A549 (cell line): ENCODE measurements around the gene RAB38. TPM values are rescaled to one million over a fixed set of nuclear protein-coding genes. Genes with fewer than 3 reads are reported as not detected.

Experiments
- ATAC-seq, 2 experiments: fragments of 200-7000 bp in 1 of 2; fragments of >200 bp in 1 of 2; cut with Nextera tagmentation in 1 of 2; cut with Tn5 transposase in 1 of 2; 3 replicates each; pipeline versions ENCODE4 v1.8.0 to v1.9.1; 2018 to 2020; ENCODE audit warnings: mild to moderate bottlenecking in 1 of 2, moderate library complexity in 1 of 2
- CTCF ChIA-PET: fragments of 300-600 bp; sonication (Branson Sonifier 250); formaldehyde crosslinking; extraction: SDS; loops from one replicate; lab custom pipeline; 2021; ENCODE audit warnings: antibody characterized with exemption, inconsistent platforms; lab: Yijun Ruan, JAX
- POLR2A ChIA-PET: fragments of 350-600 bp; formaldehyde crosslinking; extraction: SDS; loops from one replicate; lab custom pipeline; 2021; ENCODE audit warnings: antibody characterized with exemption, inconsistent platforms; lab: Yijun Ruan, JAX
- DNase-seq, 2 experiments: peaks; one replicate each; pipeline versions ENCODE4 v3.0.0 to v3.0.0-alpha.2; 2011 to 2016; ENCODE audit warnings: low read depth in 1 of 2, low spot score in 1 of 2
- FAIRE-seq: peaks from 2 replicates; lab custom pipeline; 2011; peaks lifted over from hg19 to GRCh38; lab: Jason Lieb, UNC
- H3K27ac ChIP-seq, 2 experiments: fragments of >200 bp; sonication (Bioruptor Twin); formaldehyde crosslinking; 3 replicates each; pipeline ENCODE4 v1.5.1; 2016 to 2017
- H3K4me1 ChIP-seq: fragments of >200 bp; sonication (Bioruptor Twin); formaldehyde crosslinking; 3 replicates; pipeline ENCODE4 v1.6.1; 2016
- H3K4me2 ChIP-seq: fragments of >200 bp; sonication (Bioruptor Twin); formaldehyde crosslinking; 3 replicates; pipeline ENCODE4 v1.6.1; 2016
- H3K4me3 ChIP-seq: fragments of >200 bp; sonication (Bioruptor Twin); formaldehyde crosslinking; 3 replicates; pipeline ENCODE4 v1.5.1; 2016
- H3K9me3 ChIP-seq: fragments of >200 bp; sonication (Bioruptor Twin); formaldehyde crosslinking; 3 replicates; pipeline ENCODE4 v1.6.1; 2016
- CBX8 ChIP-seq: fragments of 200-600 bp; sonication (generic); IDR thresholded peaks from 2 replicates; pipeline ENCODE4 v1.6.1; 2016
- CEBPB ChIP-seq, 2 experiments: fragments of >200 bp in 1 of 2; sonication (Bioruptor Twin) in 1 of 2; formaldehyde crosslinking in 1 of 2; IDR thresholded peaks; 2 replicates each; pipeline ENCODE4 v1.6.1; 2012 to 2016
- CHD2 ChIP-seq: fragments of 150-350 bp; IDR thresholded peaks from 2 replicates; pipeline ENCODE4 v1.6.1; 2014; ENCODE audit warnings: low read length; ENCODE audit not compliant: partially characterized antibody
- EHF ChIP-seq: fragments of 250-450 bp; sonication (Bioruptor Pico); IDR thresholded peaks from 2 replicates; pipeline ENCODE4 v1.5.0; 2020; ENCODE audit warnings: mild to moderate bottlenecking
- EHMT2 ChIP-seq: fragments of 200-600 bp; sonication (generic); IDR thresholded peaks from 2 replicates; pipeline ENCODE4 v1.6.1; 2016; ENCODE audit warnings: antibody characterized with exemption, low read depth, mild to moderate bottlenecking, moderate library complexity
- FOSL2 ChIP-seq, 2 experiments: fragments of 450-650 bp in 1 of 2; fragments of >200 bp in 1 of 2; sonication (Bioruptor Twin) in 1 of 2; formaldehyde crosslinking; IDR thresholded peaks; 2 replicates each; pipeline versions ENCODE4 v1.5.0 to v1.6.1; 2016 to 2020; ENCODE audit warnings: mild to moderate bottlenecking in 1 of 2, moderate library complexity in 1 of 2
- FOXS1 ChIP-seq: fragments of 250-450 bp; sonication (Bioruptor Pico); IDR thresholded peaks from 2 replicates; pipeline ENCODE4 v1.5.0; 2020; ENCODE audit warnings: mild to moderate bottlenecking, moderate library complexity
- GATA3 ChIP-seq: IDR thresholded peaks from 2 replicates; pipeline ENCODE4 v1.6.1; 2012; ENCODE audit warnings: borderline replicate concordance
- HDAC2 ChIP-seq: fragments of 200-600 bp; sonication (generic); IDR thresholded peaks from 2 replicates; pipeline ENCODE4 v1.6.1; 2016
- JUN ChIP-seq, 2 experiments: fragments of >200 bp; sonication (Bioruptor Twin); formaldehyde crosslinking; IDR thresholded peaks; 2 replicates in 1 of 2; 3 replicates in 1 of 2; pipeline ENCODE4 v1.6.1; 2016 to 2017
- KDM1A ChIP-seq: fragments of 200-600 bp; sonication (generic); IDR thresholded peaks from 2 replicates; pipeline ENCODE4 v1.6.1; 2016; ENCODE audit warnings: low read depth, mild to moderate bottlenecking
- MAZ ChIP-seq: fragments of 150-350 bp; IDR thresholded peaks from 2 replicates; pipeline ENCODE4 v1.6.1; 2014; ENCODE audit warnings: antibody characterized with exemption, low read depth, low read length, borderline replicate concordance
- NFE2L2 ChIP-seq: fragments of 150-350 bp; conservative IDR thresholded peaks from 2 replicates; pipeline ENCODE4 v1.6.1; 2014; ENCODE audit warnings: low read length
- POLR2A ChIP-seq: IDR thresholded peaks from 2 replicates; pipeline ENCODE4 v1.6.1; 2012; ENCODE audit warnings: mild to moderate bottlenecking, low read length
- POLR2AphosphoS2 ChIP-seq: conservative IDR thresholded peaks from 2 replicates; pipeline ENCODE4 v1.6.1; 2012; ENCODE audit warnings: low read length, improper control_type of control experiment, inconsistent platforms
- RAD21 ChIP-seq, 2 experiments: fragments of >200 bp in 1 of 2; sonication (Bioruptor Twin) in 1 of 2; formaldehyde crosslinking in 1 of 2; IDR thresholded peaks in 1 of 2; conservative IDR thresholded peaks in 1 of 2; 2 replicates in 1 of 2; 3 replicates in 1 of 2; pipeline ENCODE4 v1.6.1; 2012 to 2018; ENCODE audit warnings: inconsistent platforms in 1 of 2
- RCOR1 ChIP-seq: fragments of 150-350 bp; IDR thresholded peaks from 2 replicates; pipeline ENCODE4 v1.6.1; 2014; ENCODE audit warnings: antibody characterized with exemption, low read length, low read depth
- TFCP2L1 ChIP-seq: fragments of 250-450 bp; sonication (Bioruptor Pico); IDR thresholded peaks from 2 replicates; pipeline ENCODE4 v1.5.0; 2021; ENCODE audit warnings: mild to moderate bottlenecking
- ZC3H11A ChIP-seq: fragments of 450-650 bp; IDR thresholded peaks from 2 replicates; pipeline ENCODE4 v1.6.1; 2014; ENCODE audit warnings: antibody characterized with exemption, mild to moderate bottlenecking
- ZSCAN20 ChIP-seq: fragments of 250-450 bp; sonication (Bioruptor Pico); IDR thresholded peaks from 2 replicates; pipeline ENCODE4 v1.8.0; 2022; ENCODE audit warnings: mild to moderate bottlenecking, moderate library complexity
- WGBS: methylation state at CpG from one replicate; pipeline ENCODE4 v1.1.6; 2017; ENCODE audit errors: missing lambda C conversion rate; 5-methylcytosine and 5-hydroxymethylcytosine counted together
- polyA plus RNA-seq, 4 experiments: library from polyadenylated mRNA; depleted of rRNA in 3 of 4; stranded (reverse); fragments of >200 nt; fragmentation: RNase III in 1 of 4; extraction: RNeasy Plus Mini Kit Qiagen cat#74134 plus additional on column Dnase treatment in 1 of 4; gene quantifications; 2 replicates in 3 of 4; 3 replicates in 1 of 4; pipeline ENCODE4 v1.2.3, GENCODE V29; 2011 to 2017
- TF ChIP-seq, protein P1 (sequence below): fragments of 250-450 bp; sonication (Bioruptor Pico); IDR thresholded peaks from 2 replicates; pipeline ENCODE4 v1.5.0; 2021; ENCODE audit warnings: mild to moderate bottlenecking, moderate library complexity, borderline replicate concordance
- TF ChIP-seq, protein P2 (sequence below): IDR thresholded peaks from 2 replicates; pipeline ENCODE4 v1.6.1; 2012; ENCODE audit warnings: low read depth, borderline replicate concordance
- TF ChIP-seq, protein P3 (sequence below): fragments of 150-350 bp; IDR thresholded peaks from 2 replicates; pipeline ENCODE4 v1.6.1; 2014; ENCODE audit warnings: low read depth, mild to moderate bottlenecking, low read length

Gene RAB38
- polyA plus RNA-seq, 2 of the 4 experiments (the other 2 are of a cell fraction), result 0.59 to 1.6 TPM

DNA sequence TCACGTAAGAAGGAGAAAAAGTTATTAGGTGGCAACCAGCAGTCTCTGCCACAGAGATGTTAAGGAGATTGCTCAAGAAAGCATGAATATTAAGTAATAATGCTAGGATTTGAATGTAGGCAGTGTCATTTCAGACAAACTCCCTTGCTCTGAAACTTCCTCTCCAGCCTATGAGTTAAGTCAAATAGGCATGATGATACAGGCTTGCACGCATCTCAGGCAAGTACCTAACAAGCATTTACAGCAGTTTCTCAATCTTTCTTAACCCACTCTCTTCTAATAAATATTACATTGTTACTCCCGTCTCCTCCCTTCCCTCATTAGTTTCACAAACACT lies 72.7 kb downstream of the RAB38 start:
- peak overlapping the region in 1 of 2 experiments; percentile 59; a peak in 3 of 6 replicates for H3K27ac ChIP-seq
- no peak for TF ChIP-seq FOSL2 (IDR thresholded peaks at IDR 0.05)
- TF ChIP-seq FOSL2 (CRISPR knock-in tag; IDR thresholded peaks at IDR 0.05), result no peak
- peak; percentile 70 to 82 for TF ChIP-seq CEBPB (IDR thresholded peaks at IDR 0.05)
- TF ChIP-seq, all 56 proteins: peak for 1
- no peaks in the 10 kb centered on the region for H3K9me3 ChIP-seq
- ATAC-seq (no peak), DNase-seq (no peak), FAIRE-seq (no peak)
- peak overlapping the region; percentile 72; the same call in 2 of the 3 replicates for H3K4me2 ChIP-seq
- no peak overlapping the region for H3K4me3 ChIP-seq
- WGBS, result 83% methylated on average over 3 of the region's 3 CpGs
- ChIA-PET CTCF (interaction anchor here (0.9 to 1.9 kb wide), 6 partner anchors 11 to 451 kb away, joined by 3 to 5 read pairs (median 4); no protein-coding TSS in a partner anchor), POLR2A (no interaction called here)
- H3K4me1 ChIP-seq, result peaks cover 41% of the 10 kb centered on the region

DNA sequence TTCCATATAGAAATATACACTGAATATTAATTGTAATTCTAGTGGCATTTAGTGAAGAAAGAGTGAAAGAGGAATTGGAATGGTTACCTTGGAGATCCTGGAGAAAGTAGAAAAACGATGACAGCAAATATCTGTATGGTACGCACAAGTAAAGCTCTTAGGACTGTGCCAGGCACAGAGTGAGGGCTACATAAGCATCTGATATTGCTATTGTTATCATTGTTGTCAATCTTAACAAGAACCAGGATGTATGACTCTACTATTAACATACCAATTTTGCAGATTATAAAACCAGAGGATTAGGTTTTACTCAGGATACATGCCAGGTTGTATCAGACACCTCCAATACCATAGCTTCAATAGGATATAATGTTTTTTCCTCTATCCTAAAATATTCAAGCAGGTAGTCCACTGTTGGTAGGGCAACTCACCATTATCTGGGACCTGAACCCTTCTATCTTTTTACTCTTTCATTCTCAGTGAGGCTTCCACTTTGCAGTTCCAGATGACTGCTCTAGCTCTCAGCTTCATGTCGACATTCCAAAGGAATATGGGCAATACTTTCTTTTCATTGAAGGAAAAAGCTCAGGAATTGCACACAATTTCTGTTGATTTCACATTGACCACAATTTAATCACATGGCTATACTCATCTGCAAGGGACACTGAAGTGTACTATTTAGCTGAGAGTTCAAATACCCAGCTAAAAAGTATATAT lies 73.2 kb downstream of the RAB38 start:
- FAIRE-seq, result no peak
- TF ChIP-seq NFE2L2 (no peak), KDM1A (no peak), CHD2 (no peak), JUN (IDR thresholded peaks at IDR 0.05) (no peak), CBX8 (no peak), POLR2A (no peak), HDAC2 (no peak), EHMT2 (no peak), GATA3 (no peak), RAD21 (conservative IDR thresholded peaks at IDR 0.05 in 1 of 2, IDR thresholded peaks at IDR 0.05 in 1 of 2) (no peak), TFCP2L1 (no peak), RCOR1 (no peak), EHF (CRISPR knock-in tag) (no peak)
- TF ChIP-seq, protein P1, sequence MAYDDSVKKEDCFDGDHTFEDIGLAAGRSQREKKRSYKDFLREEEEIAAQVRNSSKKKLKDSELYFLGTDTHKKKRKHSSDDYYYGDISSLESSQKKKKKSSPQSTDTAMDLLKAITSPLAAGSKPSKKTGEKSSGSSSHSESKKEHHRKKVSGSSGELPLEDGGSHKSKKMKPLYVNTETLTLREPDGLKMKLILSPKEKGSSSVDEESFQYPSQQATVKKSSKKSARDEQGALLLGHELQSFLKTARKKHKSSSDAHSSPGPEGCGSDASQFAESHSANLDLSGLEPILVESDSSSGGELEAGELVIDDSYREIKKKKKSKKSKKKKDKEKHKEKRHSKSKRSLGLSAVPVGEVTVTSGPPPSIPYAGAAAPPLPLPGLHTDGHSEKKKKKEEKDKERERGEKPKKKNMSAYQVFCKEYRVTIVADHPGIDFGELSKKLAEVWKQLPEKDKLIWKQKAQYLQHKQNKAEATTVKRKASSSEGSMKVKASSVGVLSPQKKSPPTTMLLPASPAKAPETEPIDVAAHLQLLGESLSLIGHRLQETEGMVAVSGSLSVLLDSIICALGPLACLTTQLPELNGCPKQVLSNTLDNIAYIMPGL, result no peak
- TF ChIP-seq, protein P2, sequence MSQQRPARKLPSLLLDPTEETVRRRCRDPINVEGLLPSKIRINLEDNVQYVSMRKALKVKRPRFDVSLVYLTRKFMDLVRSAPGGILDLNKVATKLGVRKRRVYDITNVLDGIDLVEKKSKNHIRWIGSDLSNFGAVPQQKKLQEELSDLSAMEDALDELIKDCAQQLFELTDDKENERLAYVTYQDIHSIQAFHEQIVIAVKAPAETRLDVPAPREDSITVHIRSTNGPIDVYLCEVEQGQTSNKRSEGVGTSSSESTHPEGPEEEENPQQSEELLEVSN, result no peak
- TF ChIP-seq, protein P3, sequence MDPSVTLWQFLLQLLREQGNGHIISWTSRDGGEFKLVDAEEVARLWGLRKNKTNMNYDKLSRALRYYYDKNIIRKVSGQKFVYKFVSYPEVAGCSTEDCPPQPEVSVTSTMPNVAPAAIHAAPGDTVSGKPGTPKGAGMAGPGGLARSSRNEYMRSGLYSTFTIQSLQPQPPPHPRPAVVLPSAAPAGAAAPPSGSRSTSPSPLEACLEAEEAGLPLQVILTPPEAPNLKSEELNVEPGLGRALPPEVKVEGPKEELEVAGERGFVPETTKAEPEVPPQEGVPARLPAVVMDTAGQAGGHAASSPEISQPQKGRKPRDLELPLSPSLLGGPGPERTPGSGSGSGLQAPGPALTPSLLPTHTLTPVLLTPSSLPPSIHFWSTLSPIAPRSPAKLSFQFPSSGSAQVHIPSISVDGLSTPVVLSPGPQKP, result no peak

DNA sequence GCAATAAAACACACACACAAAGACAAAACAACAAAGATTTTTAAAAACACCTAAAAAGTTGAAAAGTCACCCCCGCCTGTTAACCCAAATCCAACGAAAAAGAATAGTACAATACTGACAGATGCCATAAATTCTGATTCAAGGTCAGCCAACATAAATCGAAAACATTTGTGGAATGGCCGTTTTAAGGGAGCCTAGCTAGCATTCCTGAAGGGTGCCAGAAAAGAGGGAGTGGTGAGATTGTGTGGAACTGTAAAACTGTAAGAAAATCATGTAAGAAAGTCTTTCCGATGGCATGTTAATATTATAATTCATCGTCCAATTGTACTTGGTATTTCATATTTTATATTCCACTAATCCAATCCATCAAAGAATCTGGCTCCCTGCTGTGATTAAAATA lies 75.1 kb downstream of the RAB38 start:
- WGBS, result 55% methylated on average over 6 of the region's 6 CpGs
- Histone ChIP-seq H3K27ac (no peak overlapping the region), H3K4me2 (0 out of 3 replicates have a peak overlapping the region, but pooled peaks have one; percentile 14), H3K4me1 (peaks cover 29% of the 10 kb centered on the region)
- no peak for FAIRE-seq
- ChIA-PET POLR2A (no interaction called here), CTCF (interaction anchor here (0.5 to 2.0 kb wide), 2 partner anchors 229 to 444 kb away, joined by 3 to 6 read pairs; no protein-coding TSS in a partner anchor)
- no peak for ATAC-seq
- no peak for DNase-seq
- TF ChIP-seq POLR2AphosphoS2 (no peak), CHD2 (no peak), FOXS1 (CRISPR knock-in tag) (no peak), ZSCAN20 (CRISPR knock-in tag) (no peak), MAZ (no peak), ZC3H11A (no peak), EHF (CRISPR knock-in tag) (no peak)
- TF ChIP-seq, all 56 proteins: peak for 0
- H3K4me3 ChIP-seq, result no peak overlapping the region
- H3K9me3 ChIP-seq, result no peaks in the 10 kb centered on the region

More for the DNA sequence above, 73.2 kb downstream of the RAB38 start:
- 66% methylated on average over 3 of the region's 3 CpGs for WGBS
- POLR2A ChIA-PET, result no interaction called here
- Histone ChIP-seq H3K27ac (peak overlapping the region in 1 of 2 experiments; percentile 59; a peak in 2 of 6 replicates), H3K4me3 (no peak overlapping the region), H3K9me3 (no peaks in the 10 kb centered on the region), H3K4me1 (peaks cover 41% of the 10 kb centered on the region), H3K4me2 (no peak overlapping the region; the same call in 2 of the 3 replicates)
- DNase-seq (no peak), ATAC-seq (no peak)
- CTCF ChIA-PET, result interaction anchor here (0.5 to 1.9 kb wide), 7 partner anchors 11 to 451 kb away, joined by 3 to 5 read pairs (median 4); no protein-coding TSS in a partner anchor
